GM12878 (cell line): ENCODE data around the gene MTMR3. TPM values are rescaled to one million over a fixed set of nuclear protein-coding genes. Genes with fewer than 3 reads are reported as not detected.

Source experiments
- ATAC-seq: fragments of 200-7000 bp; cut with Tn5 transposase; 3 replicates; pipeline ENCODE4 v1.9.1; 2020; ENCODE audit warnings: mild to moderate bottlenecking, moderate library complexity
- BruUV-seq: library from RNA; stranded (reverse); fragments of 400-500 nt; replicated peaks from 2 replicates; lab custom pipeline; 2021; lab: Mats Ljungman, UMichigan
- CTCF ChIA-PET: fragments of 300-600 bp; sonication (Branson Sonifier 250); formaldehyde crosslinking; extraction: SDS; loops from one replicate; lab custom pipeline; 2021; ENCODE audit warnings: inconsistent platforms; lab: Yijun Ruan, JAX
- POLR2A ChIA-PET: fragments of 350-600 bp; formaldehyde crosslinking; extraction: SDS; loops from one replicate; lab custom pipeline; 2021; ENCODE audit warnings: inconsistent platforms; lab: Charles Lee
- RAD21 ChIA-PET: fragments of 300-600 bp; sonication (Branson Sonifier 250); formaldehyde crosslinking; loops from one replicate; lab custom pipeline; 2023; ENCODE audit warnings: antibody characterized with exemption; ENCODE audit not compliant: unreplicated experiment; lab: Charles Lee
- SMC1A ChIA-PET: fragments of 300-600 bp; sonication (Branson Sonifier 250); formaldehyde crosslinking; loops from one replicate; lab custom pipeline; 2023; ENCODE audit not compliant: unreplicated experiment, uncharacterized antibody; lab: Charles Lee
- DNase-seq: peaks from one replicate; pipeline ENCODE4 v3.0.0-alpha.2; 2011; ENCODE audit warnings: low read depth, low spot score
- FAIRE-seq: peaks from 3 replicates; lab custom pipeline; 2011; peaks lifted over from hg19 to GRCh38; lab: Jason Lieb, UNC
- H2AFZ ChIP-seq: 2 replicates; pipeline ENCODE4 v1.6.0; 2011; ENCODE audit warnings: low read depth, low read length, control low read depth; ENCODE audit not compliant: control insufficient read depth
- H3K27ac ChIP-seq: 2 replicates; pipeline ENCODE4 v1.5.1; 2011; ENCODE audit warnings: control low read depth; ENCODE audit not compliant: control insufficient read depth, insufficient read depth
- H3K27me3 ChIP-seq, 2 experiments: replicated peaks in 1 of 2; 2 replicates each; pipeline versions ENCODE4 v1.6.0 to v1.6.1; 2011; ENCODE audit warnings: low read length in 1 of 2; ENCODE audit not compliant: control insufficient read depth in 2 of 2, insufficient read depth in 2 of 2
- H3K36me3 ChIP-seq, 2 experiments: 2 replicates each; pipeline ENCODE4 v1.5.1; 2011; ENCODE audit warnings: low read length in 1 of 2; ENCODE audit not compliant: control insufficient read depth in 2 of 2, insufficient read depth in 2 of 2
- H3K4me1 ChIP-seq: 2 replicates; pipeline ENCODE4 v1.6.1; 2011; ENCODE audit warnings: mild to moderate bottlenecking, low read length, moderate library complexity, mixed read lengths; ENCODE audit not compliant: control insufficient read depth, insufficient read depth
- H3K4me2 ChIP-seq: 2 replicates; pipeline ENCODE4 v1.6.0; 2011; ENCODE audit warnings: control low read depth; ENCODE audit not compliant: control insufficient read depth, insufficient read depth
- H3K4me3 ChIP-seq: fragments of 200-600 bp; sonication (generic); 2 replicates; pipeline ENCODE4 v1.5.1; 2016
- H3K79me2 ChIP-seq: 2 replicates; pipeline ENCODE4 v1.6.0; 2011; ENCODE audit warnings: low read length; ENCODE audit not compliant: control insufficient read depth, insufficient read depth
- H3K9ac ChIP-seq: 2 replicates; pipeline ENCODE4 v1.8.0; 2011; ENCODE audit warnings: low read length, control low read depth, mixed read lengths; ENCODE audit not compliant: control insufficient read depth, insufficient read depth
- H3K9me3 ChIP-seq: replicated peaks from 3 replicates; pipeline ENCODE4 v1.5.1; 2011; ENCODE audit warnings: mild to moderate bottlenecking, low read length; ENCODE audit not compliant: control insufficient read depth, insufficient read depth
- H4K20me1 ChIP-seq: 2 replicates; pipeline ENCODE4 v1.6.0; 2011; ENCODE audit not compliant: control insufficient read depth, insufficient read depth
- CHD1 ChIP-seq: IDR thresholded peaks from 2 replicates; pipeline ENCODE4 v1.6.1; 2012; ENCODE audit warnings: low read depth, low read length, improper control_type of control experiment
- CREB1 ChIP-seq: IDR thresholded peaks from 2 replicates; pipeline ENCODE4 v1.6.1; 2012; ENCODE audit warnings: low read depth, mild to moderate bottlenecking, inconsistent platforms
- HCFC1 ChIP-seq: fragments of 150-350 bp; IDR thresholded peaks from 2 replicates; pipeline ENCODE4 v1.6.1; 2014; ENCODE audit warnings: low read length
- HDAC2 ChIP-seq: fragments of 200-600 bp; sonication (generic); IDR thresholded peaks from 2 replicates; pipeline ENCODE4 v1.6.1; 2017
- IKZF1 ChIP-seq: fragments of 450-650 bp; conservative IDR thresholded peaks from 2 replicates; pipeline ENCODE4 v1.6.1; 2017; ENCODE audit warnings: antibody characterized with exemption, mild to moderate bottlenecking
- NFXL1 ChIP-seq: fragments of 450-650 bp; IDR thresholded peaks from 2 replicates; pipeline ENCODE4 v1.6.1; 2017; ENCODE audit warnings: antibody characterized with exemption, mild to moderate bottlenecking, borderline replicate concordance
- NRF1 ChIP-seq: conservative IDR thresholded peaks from 2 replicates; pipeline ENCODE4 v1.6.1; 2011; ENCODE audit warnings: mild to moderate bottlenecking, low read depth, low read length, improper control_type of control experiment
- PKNOX1 ChIP-seq: fragments of 450-650 bp; IDR thresholded peaks from 2 replicates; pipeline ENCODE4 v1.6.1; 2016; ENCODE audit warnings: mild to moderate bottlenecking
- SMAD5 ChIP-seq: IDR thresholded peaks from 2 replicates; pipeline ENCODE4 v1.6.1; 2016; ENCODE audit warnings: antibody characterized with exemption, low read depth
- USF1 ChIP-seq: IDR thresholded peaks from 2 replicates; pipeline ENCODE4 v1.6.1; 2011; ENCODE audit warnings: borderline replicate concordance, low read depth, mild to moderate bottlenecking, moderate library complexity, mixed read lengths, low read length; ENCODE audit not compliant: insufficient read depth; ENCODE audit errors: extremely low read length
- WRNIP1 ChIP-seq: IDR thresholded peaks from 2 replicates; pipeline ENCODE4 v1.6.1; 2011; ENCODE audit warnings: low read depth, low read length, improper control_type of control experiment, borderline replicate concordance
- ZBTB11 ChIP-seq: fragments of 450-650 bp; formaldehyde crosslinking; IDR thresholded peaks from 2 replicates; pipeline ENCODE4 v1.5.0; 2022; ENCODE audit warnings: mild to moderate bottlenecking, missing genetic modification characterization
- ZNF217 ChIP-seq: fragments of 450-650 bp; IDR thresholded peaks from 2 replicates; pipeline ENCODE4 v1.6.1; 2017; ENCODE audit warnings: antibody characterized with exemption, mild to moderate bottlenecking
- ZNF592 ChIP-seq: fragments of 450-650 bp; IDR thresholded peaks from 2 replicates; pipeline ENCODE4 v1.6.1; 2017; ENCODE audit warnings: mild to moderate bottlenecking, moderate library complexity
- ZSCAN29 ChIP-seq: fragments of 450-650 bp; IDR thresholded peaks from 2 replicates; pipeline ENCODE4 v1.6.1; 2017; ENCODE audit warnings: mild to moderate bottlenecking, moderate library complexity
- WGBS: methylation state at CpG from one replicate; pipeline ENCODE4 v1.1.6; 2016; ENCODE audit warnings: low lambda C conversion rate; ENCODE audit not compliant: insufficient replicate concordance, insufficient coverage; ENCODE audit errors: missing lambda C conversion rate; 5-methylcytosine and 5-hydroxymethylcytosine counted together
- in situ Hi-C: fragments of 300-500 bp; cut with MboI; formaldehyde crosslinking; loops from 9 replicates; pipeline ENCODE4 v1.14.3; 2018; ENCODE audit warnings: mixed read lengths
- intact Hi-C: fragments of 100-400 bp; cut with micrococcal nuclease; formaldehyde crosslinking; loops from one replicate; pipeline ENCODE4 v1.14.2; 2022; ENCODE audit not compliant: unreplicated experiment
- polyA plus RNA-seq, 11 experiments: library from polyadenylated mRNA; depleted of rRNA in 4 of 11; unstranded in 6 of 11; stranded (reverse) in 5 of 11; fragments of >200 nt; fragmentation: Nextera tagmentation in 4 of 11; fragmentation: Illumina TruSeq in 1 of 11; extraction: Ambion mirVana in 4 of 11; extraction: Trizol in 1 of 11; gene quantifications; 1 replicate in 1 of 11; 2 replicates in 10 of 11; pipeline versions ENCODE4 v1.2.1 to v1.2.3, GENCODE V29; 2011 to 2016; ENCODE audit warnings: inconsistent platforms in 2 of 11, missing spikeins in 2 of 11, low read depth in 1 of 11
- total RNA-seq, 4 experiments: library from RNA; depleted of rRNA in 3 of 4; stranded (reverse); fragments of >200 nt in 3 of 4; fragmentation: Illumina TruSeq in 1 of 4; extraction: Trizol in 1 of 4; gene quantifications; 2 replicates each; pipeline versions ENCODE4 v1.2.1 to v1.2.3, GENCODE V29; 2013 to 2021

The MTMR3 gene
- total and polyA plus RNA-seq, 10 of the 15 experiments (the other 5 are each of a cell fraction or from before 2014, with no cell fraction given), result 1.4 to 23.7 (median 10.6) TPM

- ChIA-PET CTCF (no interaction called here), POLR2A (interaction anchor here (0.6 kb wide), 1 partner anchor 130 kb away, joined by 3 read pairs; no protein-coding TSS in a partner anchor), RAD21 (no interaction called here), SMC1A (no interaction called here)
- intact Hi-C loops (no loop called here), in situ Hi-C loops (no loop called here)
- no peak overlapping the region for H3K9ac ChIP-seq
- H3K4me1 ChIP-seq, result no peaks in the 10 kb centered on the region
- no peaks in the 10 kb centered on the region for H3K79me2 ChIP-seq
- H3K4me3 ChIP-seq, result no peak overlapping the region
- no peaks in the 10 kb centered on the region for H3K36me3 ChIP-seq
- no peaks in the 10 kb centered on the region for H3K27me3 ChIP-seq
- H3K4me2 ChIP-seq, result no peak overlapping the region
- H2AFZ ChIP-seq, result no peak overlapping the region
- no peaks in the 10 kb centered on the region for H4K20me1 ChIP-seq
- H3K27ac ChIP-seq, result no peak overlapping the region
- no TSS peak for BruUV-seq
- H3K9me3 ChIP-seq, result no peaks in the 10 kb centered on the region; the same call in 2 of the 3 replicates
- FAIRE-seq, result no peak
- ATAC-seq, result no peak
- no peak for DNase-seq
- 52% methylated on average over 3 of the region's 3 CpGs for WGBS
- TF ChIP-seq NFXL1, result no peak
- no peak for TF ChIP-seq IKZF1
- no peak for TF ChIP-seq CHD1
- TF ChIP-seq PKNOX1, result no peak
- no peak for TF ChIP-seq HDAC2
- TF ChIP-seq CREB1, result no peak
- no peak for TF ChIP-seq NRF1
- no peak for TF ChIP-seq ZBTB11 (CRISPR knock-in tag)
- no peak for TF ChIP-seq WRNIP1
- no peak for TF ChIP-seq ZNF592
- TF ChIP-seq SMAD5, result no peak
- no peak for TF ChIP-seq ZNF217
- no peak for TF ChIP-seq HCFC1
- TF ChIP-seq USF1, result no peak
- no peak for TF ChIP-seq ZSCAN29
Observed at GRCh38 chr22:29848111-29848510, 34.9 kb upstream of the MTMR3 start.
